H1 (cell line): Measurements from ENCODE around the gene DNAJA1. TPM values are rescaled to one million over a fixed set of nuclear protein-coding genes. Genes with fewer than 3 reads are reported as not detected.

ENCODE experiments used
- CTCF ChIA-PET: fragments of 300-600 bp; sonication (Branson Sonifier 250); formaldehyde crosslinking; loops from one replicate; lab custom pipeline; 2021; ENCODE audit not compliant: partially characterized antibody; lab: Charles Lee
- POLR2A ChIA-PET: fragments of 300-600 bp; sonication (Branson Sonifier 250); formaldehyde crosslinking; loops from one replicate; lab custom pipeline; 2021; ENCODE audit warnings: inconsistent platforms; ENCODE audit not compliant: partially characterized antibody; lab: Charles Lee
- DNase-seq, 2 experiments: peaks; one replicate each; pipeline versions ENCODE4 v3.0.0 to v3.0.0-alpha.2; 2010 to 2022; ENCODE audit warnings: low spot score in 2 of 2, low read depth in 1 of 2, mixed read lengths in 1 of 2
- FAIRE-seq: peaks from 2 replicates; lab custom pipeline; 2011; peaks lifted over from hg19 to GRCh38; lab: Jason Lieb, UNC
- H2AFZ ChIP-seq: 2 replicates; pipeline ENCODE4 v1.8.1; 2012; ENCODE audit warnings: low read length, inconsistent platforms
- H2AK5ac ChIP-seq: 2 replicates; pipeline ENCODE4 v1.6.1; 2013; ENCODE audit warnings: low read depth, low read length
- H2BK120ac ChIP-seq: replicated peaks from 2 replicates; pipeline ENCODE3; 2013; ENCODE audit warnings: low read depth, low read length, inconsistent platforms
- H2BK12ac ChIP-seq: 2 replicates; pipeline ENCODE4 v1.6.1; 2013; ENCODE audit warnings: low read depth, low read length
- H2BK15ac ChIP-seq: 2 replicates; pipeline ENCODE4 v1.6.1; 2013; ENCODE audit warnings: low read length
- H2BK20ac ChIP-seq: 2 replicates; pipeline ENCODE4 v1.6.1; 2013; ENCODE audit warnings: low read length
- H2BK5ac ChIP-seq: 2 replicates; pipeline ENCODE4 v1.6.1; 2013; ENCODE audit warnings: low read depth, low read length
- H3K14ac ChIP-seq: 2 replicates; pipeline ENCODE4 v1.6.1; 2013; ENCODE audit warnings: inconsistent platforms; ENCODE audit not compliant: insufficient read length
- H3K18ac ChIP-seq: 2 replicates; pipeline ENCODE4 v1.6.1; 2013; ENCODE audit warnings: low read length; ENCODE audit errors: extremely low read depth
- H3K23ac ChIP-seq: 2 replicates; pipeline ENCODE4 v1.6.1; 2013; ENCODE audit warnings: inconsistent platforms; ENCODE audit not compliant: insufficient read length
- H3K23me2 ChIP-seq: 2 replicates; pipeline ENCODE4 v1.6.1; 2013; ENCODE audit warnings: low read depth, low read length
- H3K27ac ChIP-seq: 2 replicates; pipeline ENCODE4 v1.6.1; 2011; ENCODE audit warnings: low read depth, low read length, inconsistent platforms
- H3K27me3 ChIP-seq, 4 experiments: replicated peaks in 1 of 4; 1 replicate in 1 of 4; 2 replicates in 3 of 4; pipeline versions ENCODE4 v1.6.1 to v1.8.1; 2011 to 2013; ENCODE audit warnings: low read length in 3 of 4, mild to moderate bottlenecking in 3 of 4, inconsistent platforms in 2 of 4, mixed read lengths in 2 of 4, moderate library complexity in 1 of 4; ENCODE audit not compliant: control insufficient read depth in 3 of 4, insufficient read depth in 3 of 4; ENCODE audit errors: extremely low read depth in 1 of 4
- H3K36me3 ChIP-seq, 4 experiments: 2 replicates each; pipeline versions ENCODE4 v1.6.1 to v1.8.1; 2011 to 2013; ENCODE audit warnings: mild to moderate bottlenecking in 4 of 4, low read length in 3 of 4, moderate library complexity in 2 of 4, control low read depth in 1 of 4, inconsistent platforms in 1 of 4; ENCODE audit not compliant: insufficient read depth in 4 of 4, control insufficient read depth in 2 of 4
- H3K4ac ChIP-seq: replicated peaks from 2 replicates; pipeline ENCODE3; 2013; ENCODE audit warnings: low read length, low read depth, mixed read lengths, inconsistent platforms; ENCODE audit not compliant: insufficient read length
- H3K4me1 ChIP-seq, 4 experiments: replicated peaks in 1 of 4; 1 replicate in 1 of 4; 2 replicates in 3 of 4; pipeline versions ENCODE4 v1.6.1 to v1.8.1; 2011 to 2013; ENCODE audit warnings: low read length in 3 of 4, inconsistent platforms in 2 of 4, mixed read lengths in 1 of 4; ENCODE audit not compliant: insufficient read depth in 4 of 4, control insufficient read depth in 3 of 4
- H3K4me2 ChIP-seq, 2 experiments: 2 replicates each; pipeline versions ENCODE4 v1.6.1 to v1.8.1; 2011 to 2013; ENCODE audit warnings: low read depth in 2 of 2, low read length in 2 of 2, control low read depth in 1 of 2, inconsistent platforms in 1 of 2, mild to moderate bottlenecking in 1 of 2; ENCODE audit not compliant: insufficient read depth in 1 of 2
- H3K4me3 ChIP-seq, 4 experiments: fragments of 200-600, 300-600 bp in 1 of 4; sonication (generic), shearing (Covaris generic), sonication (Bioruptor Twin) in 1 of 4; 2 replicates each; pipeline versions ENCODE4 v1.5.1 to v1.8.1; 2011 to 2016; ENCODE audit warnings: low read length in 4 of 4, low read depth in 3 of 4, control low read depth in 2 of 4, inconsistent platforms in 2 of 4, mild to moderate bottlenecking in 2 of 4, mixed read lengths in 1 of 4, moderate library complexity in 1 of 4; ENCODE audit not compliant: insufficient read depth in 2 of 4; ENCODE audit errors: extremely low read depth in 1 of 4
- H3K56ac ChIP-seq: replicated peaks from 2 replicates; pipeline ENCODE3; 2013; ENCODE audit warnings: low read depth, mild to moderate bottlenecking, mixed read lengths, low read length, inconsistent platforms; ENCODE audit not compliant: insufficient read length
- H3K79me1 ChIP-seq: 2 replicates; pipeline ENCODE4 v1.6.1; 2013; ENCODE audit warnings: low read depth, low read length, control low read depth
- H3K79me2 ChIP-seq, 2 experiments: 2 replicates each; pipeline versions ENCODE4 v1.6.1 to v1.8.1; 2012 to 2013; ENCODE audit warnings: low read length in 2 of 2, mild to moderate bottlenecking in 2 of 2, inconsistent platforms in 1 of 2; ENCODE audit not compliant: insufficient read depth in 2 of 2, control insufficient read depth in 1 of 2
- H3K9ac ChIP-seq, 4 experiments: replicated peaks in 1 of 4; 1 replicate in 1 of 4; 2 replicates in 3 of 4; pipeline versions ENCODE4 v1.6.1 to v1.8.1; 2011 to 2013; ENCODE audit warnings: low read depth in 3 of 4, low read length in 3 of 4, control low read depth in 2 of 4, mild to moderate bottlenecking in 2 of 4, moderate library complexity in 2 of 4, inconsistent platforms in 1 of 4; ENCODE audit errors: extremely low read depth in 1 of 4
- H3K9me3 ChIP-seq, 2 experiments: 2 replicates each; pipeline versions ENCODE4 v1.6.1 to v1.8.1; 2012 to 2013; ENCODE audit warnings: mild to moderate bottlenecking in 2 of 2, moderate library complexity in 2 of 2, control low read depth in 1 of 2, inconsistent platforms in 1 of 2, low read depth in 1 of 2, low read length in 1 of 2, mixed read lengths in 1 of 2; ENCODE audit not compliant: insufficient read depth in 2 of 2
- H4K20me1 ChIP-seq, 2 experiments: replicated peaks in 1 of 2; 2 replicates each; pipeline versions ENCODE3 to v1.8.1; 2011 to 2013; ENCODE audit warnings: inconsistent platforms in 2 of 2, low read length in 2 of 2, mild to moderate bottlenecking in 1 of 2; ENCODE audit not compliant: insufficient read depth in 2 of 2, control insufficient read depth in 1 of 2
- H4K5ac ChIP-seq: 2 replicates; pipeline ENCODE4 v1.6.1; 2013; ENCODE audit warnings: low read length, low read depth, mixed read lengths, inconsistent platforms; ENCODE audit not compliant: insufficient read length
- H4K8ac ChIP-seq: 2 replicates; pipeline ENCODE4 v1.8.0; 2013; ENCODE audit warnings: mild to moderate bottlenecking, moderate library complexity, low read length, inconsistent platforms; ENCODE audit not compliant: insufficient read depth; ENCODE audit errors: extremely low read depth
- H4K91ac ChIP-seq: replicated peaks from 2 replicates; pipeline ENCODE3; 2013; ENCODE audit warnings: low read length, mixed read lengths, inconsistent platforms; ENCODE audit not compliant: insufficient read length
- CBX5 ChIP-seq: fragments of 300-800, 300-1000 bp; sonication (generic); IDR thresholded peaks from 2 replicates; pipeline ENCODE4 v1.7.1; 2016; ENCODE audit warnings: antibody characterized with exemption, low read length, low read depth
- CBX8 ChIP-seq: fragments of 300-800, 300-1000 bp; sonication (generic); IDR thresholded peaks from 2 replicates; pipeline ENCODE4 v1.7.1; 2016; ENCODE audit warnings: low read depth, low read length, borderline replicate concordance
- CTBP2 ChIP-seq: IDR thresholded peaks from 2 replicates; pipeline ENCODE4 v1.7.0; 2011; ENCODE audit warnings: borderline replicate concordance, mild to moderate bottlenecking, moderate library complexity, mixed read lengths, low read length; ENCODE audit not compliant: insufficient read depth, insufficient read length
- KDM1A ChIP-seq: fragments of 200-600, 300-600 bp; sonication (generic); IDR thresholded peaks from 2 replicates; pipeline ENCODE4 v1.7.1; 2016; ENCODE audit warnings: mild to moderate bottlenecking, low read length, borderline replicate concordance
- POLR2A ChIP-seq, 2 experiments: IDR thresholded peaks; 1 replicate in 1 of 2; 2 replicates in 1 of 2; pipeline ENCODE4 v1.6.1; 2011; ENCODE audit warnings: low read depth in 2 of 2, low read length in 2 of 2, mild to moderate bottlenecking in 2 of 2; ENCODE audit errors: control extremely low read depth in 1 of 2
- POLR2AphosphoS5 ChIP-seq: IDR thresholded peaks from 2 replicates; pipeline ENCODE4 v1.6.1; 2011; ENCODE audit warnings: low read depth, low read length
- RFX5 ChIP-seq: IDR thresholded peaks from 2 replicates; pipeline ENCODE4 v1.6.1; 2011; ENCODE audit warnings: low read depth, low read length, improper control_type of control experiment, borderline replicate concordance
- SAP30 ChIP-seq: fragments of 300-600 bp; sonication (generic); IDR thresholded peaks from 2 replicates; pipeline ENCODE4 v1.7.1; 2012; ENCODE audit warnings: low read length, moderate library complexity, mild to moderate bottlenecking, inconsistent platforms; ENCODE audit not compliant: insufficient read depth, insufficient replicate concordance
- SIRT6 ChIP-seq: IDR thresholded peaks from one replicate; pipeline ENCODE4 v1.7.1; 2012; ENCODE audit warnings: low read length, inconsistent platforms
- SP4 ChIP-seq: IDR thresholded peaks from 2 replicates; pipeline ENCODE4 v1.6.1; 2012; ENCODE audit warnings: low read length, inconsistent platforms
- SUZ12 ChIP-seq: fragments of 200-600 bp; sonication (generic); IDR thresholded peaks from 2 replicates; pipeline ENCODE4 v1.6.1; 2012; ENCODE audit warnings: mild to moderate bottlenecking, inconsistent platforms, low read length, moderate library complexity, mixed read lengths
- USF2 ChIP-seq: IDR thresholded peaks from 2 replicates; pipeline ENCODE4 v1.6.1; 2011; ENCODE audit warnings: low read length, improper control_type of control experiment
- WGBS, 2 experiments: shearing (Covaris generic) in 1 of 2; methylation state at CpG; one replicate each; pipeline versions ENCODE4 v1.1.6 to v1.1.7; 2013 to 2015; ENCODE audit warnings: low lambda C conversion rate in 2 of 2, mixed read lengths in 2 of 2, inconsistent platforms in 1 of 2, low coverage in 1 of 2, missing lambda C conversion rate in 1 of 2; ENCODE audit not compliant: insufficient replicate concordance in 2 of 2, insufficient coverage in 1 of 2, insufficient read length in 1 of 2; ENCODE audit errors: extremely low coverage in 1 of 2, missing lambda C conversion rate in 1 of 2; 5-methylcytosine and 5-hydroxymethylcytosine counted together
- polyA plus RNA-seq, 7 experiments: library from polyadenylated mRNA; depleted of rRNA in 3 of 7; stranded (reverse) in 5 of 7; unstranded in 2 of 7; fragments of >200 nt in 5 of 7; fragments of 200-250 nt in 2 of 7; gene quantifications; 1 replicate in 5 of 7; 2 replicates in 1 of 7; 4 replicates in 1 of 7; pipeline versions ENCODE4 v1.2.1 to v1.2.3, GENCODE V29; 2011 to 2013; ENCODE audit warnings: missing spikeins in 2 of 7, mixed read lengths in 2 of 7
- total RNA-seq: library from RNA; stranded (reverse); fragmentation: NEBNext Ultra II Directional; extraction: Animal tissue kit (Norgen Biotek cat#: 25700); gene quantifications from 2 replicates; pipeline ENCODE4 v1.2.1, GENCODE V29; 2021

The DNAJA1 gene
- total and polyA plus RNA-seq, 2 of the 8 experiments (the other 6 are each of a cell fraction or from before 2014, with no cell fraction given) = 54.4 to 159 TPM

GRCh38 chr9:33012328-33013069 is 12.6 kb upstream of the DNAJA1 start:
- Histone ChIP-seq H4K20me1 (peaks cover 0 to 5% of the 10 kb centered on the region in 2 experiments), H2BK15ac (no peak overlapping the region), H3K36me3 (peaks cover 0 to 2% (median 0%) of the 10 kb centered on the region in 4 experiments; a peak in 2 of 8 replicates), H3K9me3 (no peaks in the 10 kb centered on the region), H3K27ac (no peak overlapping the region), H4K8ac (no peak overlapping the region), H3K4me3 (no peak overlapping the region), H3K4me2 (no peak overlapping the region), H3K79me1 (peaks cover 2% of the 10 kb centered on the region), H2BK12ac (no peak overlapping the region), H4K91ac (no peak overlapping the region), H3K18ac (no peak overlapping the region), H2AK5ac (no peak overlapping the region), H2BK5ac (no peak overlapping the region), H3K4me1 (peaks cover 2 to 13% (median 10%) of the 10 kb centered on the region in 4 experiments; a peak in 4 of 7 replicates), H2BK120ac (no peak overlapping the region), H3K27me3 (no peaks in the 10 kb centered on the region), H3K23me2 (no peaks in the 10 kb centered on the region), H3K79me2 (peaks cover 0 to 17% of the 10 kb centered on the region in 2 experiments; a peak in 1 of 4 replicates), H3K9ac (no peak overlapping the region), H4K5ac (no peak overlapping the region), H3K4ac (no peak overlapping the region), H3K23ac (no peak overlapping the region), H2BK20ac (no peak overlapping the region), H3K56ac (no peak overlapping the region), H3K14ac (no peak overlapping the region), H2AFZ (no peak overlapping the region)
- 84% methylated on average over 3 of the region's 3 CpGs; no CpG with 5 or more reads in 1 of the 2 experiments for WGBS, 2 experiments
- ChIA-PET POLR2A (interaction anchor here (1.3 to 9.0 kb wide), 4 partner anchors 10 to 28 kb away, joined by 4 to 160 read pairs (median 9); partner anchors contain the start of genes APTX and DNAJA1), CTCF (interaction anchor here (1.1 kb wide), 1 partner anchor 440 kb away, joined by 3 read pairs; no protein-coding TSS in a partner anchor)
- FAIRE-seq = no peak
- no peak for DNase-seq
- TF ChIP-seq POLR2A (IDR thresholded peaks at IDR 0.05; ENCODE audit: control extremely low read depth in 1 of 2, low read depth in 2 of 2, low read length in 2 of 2) (no peak), USF2 (no peak), SAP30 (no peak), KDM1A (no peak), CTBP2 (no peak), SP4 (no peak), SUZ12 (no peak), CBX5 (no peak), POLR2AphosphoS5 (no peak), CBX8 (no peak), RFX5 (no peak), SIRT6 (no peak)
